ENCODE measurements around the gene B3GNT9. TPM values are rescaled to one million over a fixed set of nuclear protein-coding genes. Genes with fewer than 3 reads are reported as not detected.
"Not testable (repeated sequence)": the region's sequence is repeated elsewhere in the genome, so short reads cannot be mapped to it uniquely, and the experiment has no call there.

Gene B3GNT9
- total RNA-seq, 2 experiments from 2014 or later, result 2.3 to 3.0 TPM

DNA sequence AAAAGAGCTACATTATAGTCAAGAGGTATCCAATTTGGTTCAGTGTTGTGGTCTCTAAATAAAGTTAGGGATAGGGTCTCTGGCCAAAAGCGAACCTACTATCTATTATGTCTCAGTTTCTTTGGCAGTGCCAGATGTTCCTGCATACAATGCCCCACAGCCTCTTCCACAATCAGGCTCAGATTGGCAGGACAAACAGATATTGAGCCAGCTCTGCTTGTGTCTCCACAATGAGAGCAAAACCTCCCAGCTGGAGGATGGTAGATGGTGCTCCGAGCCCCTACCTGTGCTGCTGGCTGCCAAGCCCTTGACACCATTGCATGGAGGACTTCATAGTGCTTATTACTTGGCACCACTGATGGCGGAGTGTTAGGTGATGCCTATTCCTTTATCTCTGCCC lies 21.4 kb downstream of the B3GNT9 start:
- POLR2A ChIA-PET, result no interaction called here
- H3K27me3 Mint-ChIP-seq, result no peaks in the 10 kb centered on the region

DNA sequence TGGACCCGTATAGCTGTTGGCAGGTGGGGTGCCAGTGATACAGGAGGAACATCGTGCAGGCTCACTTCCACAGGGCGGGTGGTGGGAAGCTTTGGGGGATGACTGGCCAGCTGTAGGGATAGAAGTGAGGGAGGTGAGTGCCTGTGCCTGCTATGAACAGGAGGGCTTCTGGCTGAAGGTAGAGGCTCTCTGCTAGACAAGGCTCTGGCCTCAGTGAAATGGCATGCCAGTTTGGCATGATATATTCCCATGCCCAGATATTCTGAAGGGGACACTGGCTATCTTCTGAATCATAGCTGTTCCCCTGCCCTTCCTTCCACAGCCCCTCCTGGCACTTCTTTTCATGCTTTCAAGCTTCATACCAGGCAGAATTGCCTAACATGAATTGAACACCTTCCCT lies 21.9 kb downstream of the B3GNT9 start:
- ATAC-seq, result no peak
- Mint-ChIP-seq H3K4me3 (no peak overlapping the region), H3K27ac (no peak overlapping the region), H3K36me3 (ENCODE audit: low read depth) (peaks cover 40% of the 10 kb centered on the region), H3K9me3 (ENCODE audit: low read depth) (no peaks in the 10 kb centered on the region), H3K4me1 (no peaks in the 10 kb centered on the region), H3K27me3 (no peaks in the 10 kb centered on the region)
- ChIA-PET POLR2A (no interaction called here), CTCF (interaction anchor here (0.8 to 3.2 kb wide), 5 partner anchors 26 to 195 kb away, joined by 4 to 10 read pairs (median 6); partner anchors contain the start of genes CES3 and CIAO2B)
- no peak for DNase-seq
- intact Hi-C loops (cut with DNase I, micrococcal nuclease), result no loop called here

More for the DNA sequence above, 21.4 kb downstream of the B3GNT9 start:
- Mint-ChIP-seq H3K4me1 (no peaks in the 10 kb centered on the region), H3K27ac (no peak overlapping the region), H3K9me3 (ENCODE audit: low read depth) (no peaks in the 10 kb centered on the region), H3K4me3 (no peak overlapping the region), H3K36me3 (ENCODE audit: low read depth) (peaks cover 40% of the 10 kb centered on the region)
- ATAC-seq, result no peak
- DNase-seq, result no peak
- CTCF ChIA-PET, result interaction anchor here (0.8 to 3.2 kb wide), 5 partner anchors 28 to 319 kb away, joined by 3 to 10 read pairs (median 5); partner anchors contain the start of genes CES3 and CIAO2B
- intact Hi-C loops (cut with DNase I, micrococcal nuclease), result no loop called here

DNA sequence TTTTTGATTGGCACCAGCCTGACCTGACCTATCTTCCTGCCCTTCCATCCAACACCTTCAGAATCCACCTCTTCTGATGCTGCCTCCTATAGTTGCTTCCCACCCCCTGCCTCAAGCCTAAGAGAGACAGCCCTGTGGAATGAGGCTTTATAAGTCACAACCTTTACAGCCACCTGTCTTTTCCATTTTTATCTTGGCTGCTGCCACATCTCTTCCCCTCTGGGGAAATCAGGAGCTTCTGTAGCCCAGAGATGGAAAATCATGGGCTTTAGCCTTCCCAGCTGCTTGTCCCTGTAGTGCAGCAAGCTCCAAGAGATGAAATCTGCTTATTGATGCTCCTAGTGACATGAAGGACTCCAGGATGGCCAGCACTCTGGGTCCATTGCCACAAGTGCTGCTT lies 22.4 kb downstream of the B3GNT9 start:
- Mint-ChIP-seq H3K36me3 (ENCODE audit: low read depth) (peaks cover 41% of the 10 kb centered on the region), H3K4me3 (no peak overlapping the region), H3K4me1 (no peaks in the 10 kb centered on the region), H3K27ac (no peak overlapping the region), H3K27me3 (no peaks in the 10 kb centered on the region), H3K9me3 (ENCODE audit: low read depth) (no peaks in the 10 kb centered on the region)
- ChIA-PET CTCF (interaction anchor here (1.6 to 3.2 kb wide), 4 partner anchors 27 to 168 kb away, joined by 5 to 10 read pairs (median 6); partner anchors contain the start of gene CES3), POLR2A (no interaction called here)
- no peak for DNase-seq
- no peak for ATAC-seq
- intact Hi-C loops (cut with DNase I, micrococcal nuclease), result no loop called here

DNA sequence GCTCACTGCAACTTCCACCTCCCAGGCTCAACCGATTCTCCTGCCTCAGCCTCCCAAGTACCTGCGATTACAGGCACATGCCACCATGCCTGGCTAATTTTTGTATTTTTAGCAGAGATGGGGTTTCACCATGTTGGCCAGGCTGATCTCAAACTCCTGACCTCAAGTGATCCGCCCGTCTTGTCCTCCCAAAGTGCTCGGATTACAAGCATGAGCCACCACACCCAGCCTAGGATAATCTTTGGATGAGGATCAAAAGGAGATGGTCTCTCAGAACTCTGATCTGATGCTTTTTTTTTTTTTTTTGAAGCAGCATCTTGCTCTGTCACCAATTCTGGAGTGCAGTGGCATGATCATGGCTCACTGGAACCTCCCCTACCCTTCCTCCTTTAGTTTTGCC lies 28.0 kb downstream of the B3GNT9 start:
- H3K9me3 Mint-ChIP-seq (ENCODE audit: low read depth); H3K27ac Mint-ChIP-seq; POLR2A ChIA-PET; CTCF ChIA-PET; DNase-seq; intact Hi-C loops (cut with DNase I, micrococcal nuclease); ATAC-seq; H3K4me1 Mint-ChIP-seq; H3K27me3 Mint-ChIP-seq; H3K4me3 Mint-ChIP-seq: not testable (repeated sequence)
- peaks cover 37% of the 10 kb centered on the region for H3K36me3 Mint-ChIP-seq (ENCODE audit: low read depth)

DNA sequence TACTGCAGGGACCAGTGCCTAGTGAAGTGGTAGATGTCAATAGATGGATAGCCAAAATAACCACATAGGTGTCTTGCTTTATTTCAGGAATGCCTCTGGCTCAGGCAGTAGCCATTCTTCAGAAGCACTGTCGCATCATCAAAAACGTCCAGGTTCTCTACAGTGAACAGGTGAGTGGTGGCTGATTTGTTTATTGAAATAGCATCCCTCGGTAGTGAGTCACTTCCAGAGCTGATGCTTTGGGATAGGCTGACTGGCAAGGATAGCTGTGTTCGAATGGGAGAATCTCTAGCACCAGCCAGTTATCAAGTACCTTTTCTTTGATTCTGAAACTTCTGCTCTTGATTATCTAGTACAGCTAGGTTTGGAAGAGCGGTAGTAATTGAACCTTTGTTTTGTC lies 30.8 kb downstream of the B3GNT9 start:
- Mint-ChIP-seq H3K4me3 (no peak overlapping the region), H3K27ac (no peak overlapping the region), H3K9me3 (ENCODE audit: low read depth) (no peaks in the 10 kb centered on the region), H3K4me1 (peaks cover 4% of the 10 kb centered on the region), H3K27me3 (no peaks in the 10 kb centered on the region), H3K36me3 (ENCODE audit: low read depth) (peaks cover 22% of the 10 kb centered on the region)
- ATAC-seq, result no peak
- POLR2A ChIA-PET, result no interaction called here
- CTCF ChIA-PET, result interaction anchor here (0.6 to 0.9 kb wide), 3 partner anchors 10 to 132 kb away, joined by 3 read pairs; no protein-coding TSS in a partner anchor
- DNase-seq, result no peak
- intact Hi-C loops (cut with DNase I, micrococcal nuclease), result no loop called here

DNA sequence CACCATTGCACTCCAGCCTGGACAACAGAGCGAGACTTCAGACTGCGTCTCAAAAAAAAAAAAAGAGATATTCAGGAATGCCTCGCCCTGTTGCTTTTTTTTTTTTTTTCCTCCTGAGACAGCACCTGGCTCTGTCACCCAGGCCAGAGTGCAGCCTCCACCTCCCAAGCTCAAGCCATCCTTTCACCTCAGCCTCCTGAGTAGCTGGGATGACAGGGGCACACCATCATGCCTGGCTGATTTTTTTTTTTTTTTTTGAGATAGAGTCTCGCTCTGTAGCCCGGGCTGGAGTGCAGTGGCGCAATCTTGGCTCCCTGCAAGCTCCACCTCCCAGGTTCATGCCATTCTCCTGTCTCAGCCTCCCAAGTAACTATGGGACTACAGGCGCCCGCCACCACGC lies 33.1 kb downstream of the B3GNT9 start:
- ATAC-seq, result no peak
- Mint-ChIP-seq H3K4me1 (peaks cover 11% of the 10 kb centered on the region), H3K9me3 (ENCODE audit: low read depth) (no peaks in the 10 kb centered on the region), H3K4me3 (no peak overlapping the region), H3K27ac (no peak overlapping the region), H3K27me3 (no peaks in the 10 kb centered on the region), H3K36me3 (ENCODE audit: low read depth) (peaks cover 19% of the 10 kb centered on the region)
- intact Hi-C loops (cut with DNase I, micrococcal nuclease), result no loop called here
- POLR2A ChIA-PET, result no interaction called here
- CTCF ChIA-PET, result no interaction called here
- DNase-seq, result no peak

DNA sequence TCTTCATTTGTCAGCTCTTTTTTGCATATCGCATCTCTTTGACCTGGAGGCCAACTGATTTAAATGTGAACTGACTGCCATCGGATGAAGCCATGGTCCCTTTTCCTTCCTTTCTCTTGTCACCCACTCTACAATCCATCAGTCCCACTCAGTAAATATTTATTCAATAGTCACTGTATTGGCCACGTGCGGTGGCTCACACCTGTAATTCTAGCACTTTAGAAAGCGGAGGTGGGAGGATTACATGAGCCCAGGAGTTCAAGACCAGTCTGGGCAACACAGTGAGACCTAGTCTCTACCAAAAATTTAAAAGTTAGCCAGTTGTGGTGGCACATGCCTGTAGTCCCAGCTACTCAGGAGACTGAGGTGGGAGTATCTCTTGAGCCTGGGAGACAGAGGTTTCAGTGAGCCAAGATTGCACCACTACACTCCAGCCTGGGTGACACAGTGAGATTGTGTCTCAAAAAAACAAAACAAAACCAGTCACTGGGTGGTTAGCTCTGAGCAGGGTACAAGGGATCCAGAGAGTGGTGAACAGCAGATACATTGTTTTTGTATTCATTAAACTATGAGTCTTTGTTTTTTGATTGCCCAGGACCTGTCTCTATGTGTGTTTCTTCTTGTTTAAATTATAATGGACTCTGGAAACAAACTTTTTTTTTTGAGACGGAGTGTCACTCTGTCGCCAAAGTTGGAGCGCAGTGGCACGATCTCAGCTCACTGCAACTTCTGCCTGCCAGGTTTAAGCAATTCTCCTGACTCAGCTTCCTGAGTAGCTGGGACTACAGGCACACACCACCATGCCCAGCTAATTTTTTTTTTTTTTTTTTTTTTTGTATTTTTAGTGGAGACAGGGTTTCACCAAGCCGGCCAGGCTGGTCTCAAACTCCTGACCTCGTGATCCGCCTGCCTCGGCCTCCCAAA lies 34.1 kb downstream of the B3GNT9 start:
- Mint-ChIP-seq H3K27me3 (no peaks in the 10 kb centered on the region), H3K4me1 (peaks cover 17% of the 10 kb centered on the region), H3K4me3 (no peak overlapping the region), H3K36me3 (ENCODE audit: low read depth) (peaks cover 20% of the 10 kb centered on the region), H3K27ac (peak overlapping the region; percentile 4), H3K9me3 (ENCODE audit: low read depth) (no peaks in the 10 kb centered on the region)
- ChIA-PET CTCF (interaction anchor here (0.6 to 2.0 kb wide), 9 partner anchors 16 to 349 kb away, joined by 3 to 10 read pairs (median 4); no protein-coding TSS in a partner anchor), POLR2A (no interaction called here)
- intact Hi-C loops (cut with DNase I, micrococcal nuclease), result no loop called here
- ATAC-seq, result no peak
- no peak for DNase-seq

DNA sequence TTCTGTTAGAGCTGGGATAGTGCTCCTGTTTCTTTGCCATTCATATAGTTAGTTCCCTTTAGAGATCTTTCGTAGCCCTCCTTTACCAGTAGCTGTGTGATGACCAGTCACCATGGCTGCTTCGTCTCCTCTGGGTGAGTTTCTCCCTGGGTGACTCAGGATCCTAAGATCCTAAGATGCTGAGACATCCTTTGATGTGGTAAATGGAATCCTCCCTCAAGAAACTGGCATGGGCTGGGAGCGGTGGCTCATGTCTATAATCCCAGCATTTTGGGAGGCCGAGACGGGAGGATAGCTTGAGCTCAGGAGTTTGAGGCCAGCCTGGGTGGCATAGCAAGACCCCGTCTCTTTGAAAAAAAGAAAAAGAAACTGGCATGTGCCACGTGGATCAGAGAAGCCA lies 35.2 kb downstream of the B3GNT9 start:
- Mint-ChIP-seq H3K36me3 (ENCODE audit: low read depth) (peaks cover 17% of the 10 kb centered on the region), H3K27ac (no peak overlapping the region), H3K4me1 (peaks cover 27% of the 10 kb centered on the region), H3K4me3 (no peak overlapping the region), H3K27me3 (no peaks in the 10 kb centered on the region), H3K9me3 (ENCODE audit: low read depth) (no peaks in the 10 kb centered on the region)
- ATAC-seq (no peak), DNase-seq (no peak)
- ChIA-PET CTCF (interaction anchor here (1.0 to 2.0 kb wide), 7 partner anchors 13 to 350 kb away, joined by 3 to 10 read pairs (median 5); no protein-coding TSS in a partner anchor), POLR2A (interaction anchor here (0.6 kb wide), 1 partner anchor 9 kb away, joined by 3 read pairs; no protein-coding TSS in a partner anchor)
- intact Hi-C loops (cut with DNase I, micrococcal nuclease), result no loop called here

DNA sequence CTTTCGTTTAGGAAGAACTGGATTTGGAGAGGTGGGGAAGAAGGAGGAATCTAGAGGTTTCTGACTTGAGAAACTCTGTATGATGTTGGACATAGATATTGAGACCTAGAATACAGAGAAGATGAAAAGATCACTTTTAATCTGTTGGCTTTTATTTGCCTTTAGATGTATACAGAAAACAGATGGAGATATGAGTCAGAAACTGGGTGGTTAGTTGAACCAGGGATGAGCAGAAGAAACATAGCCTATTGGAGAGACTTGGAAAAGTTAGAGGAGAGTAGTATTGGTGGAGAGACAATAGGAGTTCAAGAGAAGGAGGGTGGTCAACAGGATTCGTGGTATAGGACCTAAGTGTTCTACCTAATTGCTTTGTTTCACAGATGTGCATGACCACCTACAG lies 36.0 kb downstream of the B3GNT9 start:
- no peak overlapping the region for H3K27ac Mint-ChIP-seq
- intact Hi-C loops (cut with DNase I, micrococcal nuclease), result no loop called here
- peaks cover 13% of the 10 kb centered on the region for H3K36me3 Mint-ChIP-seq (ENCODE audit: low read depth)
- no peaks in the 10 kb centered on the region for H3K9me3 Mint-ChIP-seq (ENCODE audit: low read depth)
- CTCF ChIA-PET, result interaction anchor here (1.3 to 1.4 kb wide), 2 partner anchors 12 to 14 kb away, joined by 4 to 10 read pairs; no protein-coding TSS in a partner anchor
- H3K4me1 Mint-ChIP-seq, result peaks cover 30% of the 10 kb centered on the region
- ATAC-seq, result no peak
- POLR2A ChIA-PET, result no interaction called here
- DNase-seq, result no peak
- no peak overlapping the region for H3K4me3 Mint-ChIP-seq
- no peaks in the 10 kb centered on the region for H3K27me3 Mint-ChIP-seq

DNA sequence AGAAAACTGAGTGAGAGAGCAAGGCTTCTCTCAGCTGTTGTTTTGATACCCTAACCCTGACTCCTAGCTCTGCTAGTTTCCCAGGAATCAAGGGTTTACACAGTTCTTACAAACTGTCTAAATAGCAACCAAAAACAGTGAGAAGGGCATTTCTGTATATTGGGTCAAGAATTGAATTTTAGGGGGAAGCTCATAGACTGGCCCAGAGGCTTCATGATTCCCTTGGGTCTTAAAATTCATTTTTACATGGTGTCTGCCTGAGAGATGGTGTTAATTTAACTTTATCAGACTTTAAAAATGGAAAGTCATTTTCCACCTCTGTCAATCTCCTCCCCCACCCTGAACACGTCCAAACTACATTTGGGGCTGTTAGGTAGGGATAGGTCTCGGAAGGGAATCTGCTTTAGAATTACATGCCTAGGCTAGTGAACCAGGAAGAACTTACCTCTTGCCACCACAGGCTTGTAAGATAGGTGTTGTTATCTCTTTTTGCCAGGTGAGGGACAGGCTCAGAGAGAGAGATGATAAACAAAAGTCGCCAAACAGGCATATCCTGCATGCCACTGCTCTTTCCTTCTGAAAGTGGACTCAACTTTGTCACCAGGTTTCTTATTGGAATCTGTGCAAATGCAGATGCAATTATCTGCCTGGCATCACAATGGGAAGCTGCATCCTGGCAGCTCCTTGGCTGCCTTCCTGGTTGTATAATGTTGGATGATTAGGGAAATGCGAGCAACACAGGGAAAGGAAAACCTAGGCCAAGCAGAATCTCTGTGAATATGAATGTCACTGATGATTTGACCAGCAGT lies 38.0 kb downstream of the B3GNT9 start:
- Mint-ChIP-seq H3K36me3 (ENCODE audit: low read depth) (peaks cover 7% of the 10 kb centered on the region), H3K27ac (no peak overlapping the region), H3K9me3 (ENCODE audit: low read depth) (no peaks in the 10 kb centered on the region), H3K4me3 (no peak overlapping the region), H3K27me3 (no peaks in the 10 kb centered on the region), H3K4me1 (peaks cover 32% of the 10 kb centered on the region)
- CTCF ChIA-PET, result interaction anchor here (0.6 to 2.0 kb wide), 7 partner anchors 10 to 217 kb away, joined by 3 to 6 read pairs (median 4); no protein-coding TSS in a partner anchor
- POLR2A ChIA-PET, result no interaction called here
- no peak for ATAC-seq
- DNase-seq, result no peak
- intact Hi-C loops (cut with DNase I, micrococcal nuclease), result no loop called here

DNA sequence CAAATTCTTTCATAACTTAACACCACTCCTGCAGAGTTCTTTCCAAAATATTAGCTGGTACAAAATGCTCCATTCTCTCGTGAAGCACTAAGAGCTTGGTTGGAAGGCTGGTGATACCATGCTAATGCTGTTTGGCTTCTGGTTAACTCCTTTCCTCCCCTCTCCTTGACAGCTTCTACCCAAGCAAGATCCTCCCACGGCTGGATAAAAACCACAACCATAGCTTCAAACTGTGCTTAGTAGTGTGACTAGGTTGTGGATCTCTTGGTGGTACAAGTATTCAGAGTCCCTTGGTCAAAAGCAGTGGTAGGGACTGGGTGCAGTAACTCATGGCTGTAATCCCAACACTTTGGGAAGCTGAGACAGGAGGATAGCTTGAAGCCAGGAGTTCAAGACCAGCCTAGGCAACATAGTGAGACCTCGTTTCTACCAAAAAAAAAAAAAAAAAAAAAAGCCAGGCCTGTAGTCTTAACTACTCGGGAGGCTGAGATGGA lies 38.8 kb downstream of the B3GNT9 start:
- H3K4me1 Mint-ChIP-seq, result peaks cover 32% of the 10 kb centered on the region

More for the DNA sequence above, 38.8 kb downstream of the B3GNT9 start:
- Mint-ChIP-seq H3K4me3 (no peak overlapping the region), H3K9me3 (ENCODE audit: low read depth) (no peaks in the 10 kb centered on the region), H3K36me3 (ENCODE audit: low read depth) (peaks cover 7% of the 10 kb centered on the region), H3K27ac (no peak overlapping the region), H3K27me3 (no peaks in the 10 kb centered on the region)
- no peak for ATAC-seq
- DNase-seq, result no peak
- POLR2A ChIA-PET, result interaction anchor here (0.5 kb wide), 1 partner anchor 133 kb away, joined by 4 read pairs; no protein-coding TSS in a partner anchor
- intact Hi-C loops (cut with DNase I, micrococcal nuclease), result no loop called here
- CTCF ChIA-PET, result interaction anchor here (0.7 to 2.0 kb wide), 6 partner anchors 9 to 217 kb away, joined by 3 to 5 read pairs (median 3); partner anchors contain the start of gene B3GNT9

Data from activated CD4-positive, alpha-beta T cell treated with anti-CD3 and anti-CD28 coated beads for 36 hours (primary cell).